Astrocyte (in vitro differentiated cells and primary cell): ENCODE data around the gene CDKN1C.

Experiments used
- EZH2 ChIP-seq: IDR thresholded peaks from 2 replicates; pipeline ENCODE4 v1.6.1; 2012; ENCODE audit warnings: mild to moderate bottlenecking, low read length, inconsistent platforms; ENCODE audit not compliant: insufficient read depth
- TF ChIP-seq, protein P1 (sequence below): IDR thresholded peaks from 2 replicates; pipeline ENCODE4 v1.5.1; 2011; ENCODE audit warnings: low read depth, mild to moderate bottlenecking, inconsistent platforms, low read length, moderate library complexity; ENCODE audit not compliant: insufficient read depth

DNA sequence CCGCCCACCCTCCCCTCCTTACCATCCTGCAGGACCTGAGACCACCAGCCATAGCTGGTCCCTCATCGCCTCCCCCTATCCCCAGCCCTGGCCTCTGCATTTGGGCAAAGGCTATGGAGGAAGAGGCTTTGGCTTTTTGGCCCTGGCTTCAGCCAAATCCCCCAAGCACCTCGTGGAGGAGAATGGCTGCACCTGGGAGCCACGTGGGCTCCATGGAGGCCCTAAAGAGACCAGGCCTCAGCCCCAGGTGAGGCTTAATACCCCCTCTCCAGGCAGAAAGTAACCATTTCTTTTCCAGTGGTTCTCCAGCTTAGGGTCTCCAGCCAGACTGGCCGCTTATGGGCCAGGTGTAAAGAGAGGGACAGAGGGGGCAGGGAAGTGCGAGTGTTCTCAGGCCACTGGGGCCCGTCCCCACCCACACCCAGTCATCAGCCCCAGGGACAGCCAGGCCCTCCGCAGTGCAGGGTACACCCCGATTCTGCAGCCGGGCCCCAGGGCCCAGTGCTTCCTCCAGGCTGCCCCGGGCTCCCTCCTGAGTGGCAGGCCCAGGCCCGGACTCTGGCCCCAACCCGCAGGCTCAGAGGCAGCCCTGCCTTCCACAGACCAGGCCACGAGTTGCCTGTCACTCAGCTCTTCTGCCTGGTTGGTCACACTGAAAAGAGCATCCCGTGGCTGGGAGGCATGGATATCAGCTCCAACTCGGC, 26.4 kb downstream of the CDKN1C start:
- no peak for TF ChIP-seq EZH2
- TF ChIP-seq, protein P1, sequence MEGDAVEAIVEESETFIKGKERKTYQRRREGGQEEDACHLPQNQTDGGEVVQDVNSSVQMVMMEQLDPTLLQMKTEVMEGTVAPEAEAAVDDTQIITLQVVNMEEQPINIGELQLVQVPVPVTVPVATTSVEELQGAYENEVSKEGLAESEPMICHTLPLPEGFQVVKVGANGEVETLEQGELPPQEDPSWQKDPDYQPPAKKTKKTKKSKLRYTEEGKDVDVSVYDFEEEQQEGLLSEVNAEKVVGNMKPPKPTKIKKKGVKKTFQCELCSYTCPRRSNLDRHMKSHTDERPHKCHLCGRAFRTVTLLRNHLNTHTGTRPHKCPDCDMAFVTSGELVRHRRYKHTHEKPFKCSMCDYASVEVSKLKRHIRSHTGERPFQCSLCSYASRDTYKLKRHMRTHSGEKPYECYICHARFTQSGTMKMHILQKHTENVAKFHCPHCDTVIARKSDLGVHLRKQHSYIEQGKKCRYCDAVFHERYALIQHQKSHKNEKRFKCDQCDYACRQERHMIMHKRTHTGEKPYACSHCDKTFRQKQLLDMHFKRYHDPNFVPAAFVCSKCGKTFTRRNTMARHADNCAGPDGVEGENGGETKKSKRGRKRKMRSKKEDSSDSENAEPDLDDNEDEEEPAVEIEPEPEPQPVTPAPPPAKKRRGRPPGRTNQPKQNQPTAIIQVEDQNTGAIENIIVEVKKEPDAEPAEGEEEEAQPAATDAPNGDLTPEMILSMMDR = no peak
